Caco-2 (cell line): ENCODE data around the gene RAB29. TPM values are rescaled to one million over a fixed set of nuclear protein-coding genes. Genes with fewer than 3 reads are reported as not detected.
A peak's percentile ranks its signal among the peaks of the same experiment; 100 is the strongest.

Source experiments
- BruUV-seq: library from RNA; stranded (reverse); fragments of 400-500 nt; replicated peaks from 2 replicates; lab custom pipeline; 2021; lab: Mats Ljungman, UMichigan
- CTCF ChIA-PET: fragments of 300-600 bp; sonication (Branson Sonifier 250); formaldehyde crosslinking; loops from one replicate; lab custom pipeline; 2022; ENCODE audit warnings: antibody characterized with exemption; lab: Charles Lee
- POLR2A ChIA-PET: fragments of 300-600 bp; sonication (Branson Sonifier 250); formaldehyde crosslinking; loops from one replicate; lab custom pipeline; 2022; ENCODE audit warnings: antibody characterized with exemption; lab: Charles Lee
- DNase-seq, 2 experiments: peaks; one replicate each; pipeline versions ENCODE4 v3.0.0 to v3.0.0-alpha.2; 2020 to 2022
- H3K27me3 ChIP-seq: replicated peaks from 2 replicates; pipeline ENCODE4 v1.6.0; 2011; ENCODE audit warnings: low read length; ENCODE audit not compliant: control insufficient read depth, insufficient read depth
- H3K36me3 ChIP-seq: 2 replicates; pipeline ENCODE4 v1.5.1; 2011; ENCODE audit warnings: low read length; ENCODE audit not compliant: control insufficient read depth, insufficient read depth
- H3K4me1 ChIP-seq: fragments of 250-450 bp; sonication (Bioruptor Pico); 2 replicates; pipeline ENCODE4 v1.5.1; 2020; ENCODE audit warnings: mild to moderate bottlenecking
- H3K4me3 ChIP-seq: 2 replicates; pipeline ENCODE4 v1.5.1; 2011; ENCODE audit warnings: low read depth, mild to moderate bottlenecking, control low read depth, low read length
- H3K9me3 ChIP-seq: fragments of 250-450 bp; sonication (Bioruptor Pico); 2 replicates; pipeline ENCODE4 v1.5.1; 2020; ENCODE audit warnings: mild to moderate bottlenecking, moderate library complexity
- H3K27ac Mint-ChIP-seq: one replicate; pipeline ENCODE4 v1.8.0; 2022; ENCODE audit warnings: mixed read lengths; ENCODE audit not compliant: unreplicated experiment
- H3K27me3 Mint-ChIP-seq: one replicate; pipeline ENCODE4 v1.8.0; 2022; ENCODE audit warnings: mixed read lengths; ENCODE audit not compliant: insufficient read depth, unreplicated experiment
- H3K36me3 Mint-ChIP-seq: one replicate; pipeline ENCODE4 v1.8.0; 2022; ENCODE audit warnings: mild to moderate bottlenecking, mixed read lengths; ENCODE audit not compliant: insufficient read depth, unreplicated experiment
- H3K4me1 Mint-ChIP-seq: one replicate; pipeline ENCODE4 v1.8.0; 2022; ENCODE audit warnings: low read depth, mixed read lengths; ENCODE audit not compliant: unreplicated experiment
- H3K4me3 Mint-ChIP-seq: one replicate; pipeline ENCODE4 v1.8.0; 2022; ENCODE audit warnings: mild to moderate bottlenecking, moderate library complexity, mixed read lengths; ENCODE audit not compliant: unreplicated experiment
- H3K9me3 Mint-ChIP-seq: one replicate; pipeline ENCODE4 v1.8.0; 2022; ENCODE audit warnings: mixed read lengths; ENCODE audit not compliant: unreplicated experiment
- CTCF ChIP-seq, 2 experiments: fragments of 200-600 bp in 1 of 2; IDR thresholded peaks; 1 replicate in 1 of 2; 2 replicates in 1 of 2; pipeline versions ENCODE4 v1.5.1 to v1.8.0; 2011 to 2022; ENCODE audit warnings: antibody characterized with exemption in 1 of 2, control low read depth in 1 of 2, inconsistent platforms in 1 of 2, low read depth in 1 of 2, low read length in 1 of 2, mild to moderate bottlenecking in 1 of 2, moderate library complexity in 1 of 2; ENCODE audit not compliant: insufficient read depth in 1 of 2, severe bottlenecking in 1 of 2, unreplicated experiment in 1 of 2
- intact Hi-C: fragments of 100-400 bp; cut with micrococcal nuclease; formaldehyde crosslinking; loops from one replicate; pipeline ENCODE4 v1.10.0; 2022; ENCODE audit not compliant: unreplicated experiment
- total RNA-seq: library from RNA; stranded (reverse); gene quantifications from 2 replicates; pipeline ENCODE4 v1.2.3, GENCODE V29; 2022

Gene RAB29
- total RNA-seq, 1 experiment from 2014 or later, result 11.0 TPM

- CTCF ChIA-PET, result no interaction called here
- DNase-seq, result no peak
- intact Hi-C loops, result no loop called here
- Histone ChIP-seq H3K4me1 (0 out of 2 replicates have a peak, but pooled peaks cover 3% of the 10 kb centered on the region), H3K27me3 (no peaks in the 10 kb centered on the region), H3K4me3 (no peak overlapping the region), H3K36me3 (no peaks in the 10 kb centered on the region; the same call in 1 of the 2 replicates), H3K9me3 (no peaks in the 10 kb centered on the region)
- no peak for TF ChIP-seq CTCF (IDR thresholded peaks at IDR 0.05; ENCODE audit: insufficient read depth in 1 of 2, low read depth in 1 of 2, low read length in 1 of 2, severe bottlenecking in 1 of 2, unreplicated experiment in 1 of 2)
- peaks cover 10% of the 10 kb centered on the region for H3K4me1 Mint-ChIP-seq
- H3K36me3 Mint-ChIP-seq, result peaks cover 43% of the 10 kb centered on the region
- H3K4me3 Mint-ChIP-seq, result no peak overlapping the region
- no peaks in the 10 kb centered on the region for H3K27me3 Mint-ChIP-seq
- no TSS peak for BruUV-seq
- no peaks in the 10 kb centered on the region for H3K9me3 Mint-ChIP-seq
- no peak overlapping the region for H3K27ac Mint-ChIP-seq
- POLR2A ChIA-PET, result interaction anchor here (0.6 kb wide), 1 partner anchor 218 kb away, joined by 3 read pairs; no protein-coding TSS in a partner anchor
These were observed 28.4 kb downstream of the RAB29 start for GRCh38 chr1:205746757-205747412.

DNA sequence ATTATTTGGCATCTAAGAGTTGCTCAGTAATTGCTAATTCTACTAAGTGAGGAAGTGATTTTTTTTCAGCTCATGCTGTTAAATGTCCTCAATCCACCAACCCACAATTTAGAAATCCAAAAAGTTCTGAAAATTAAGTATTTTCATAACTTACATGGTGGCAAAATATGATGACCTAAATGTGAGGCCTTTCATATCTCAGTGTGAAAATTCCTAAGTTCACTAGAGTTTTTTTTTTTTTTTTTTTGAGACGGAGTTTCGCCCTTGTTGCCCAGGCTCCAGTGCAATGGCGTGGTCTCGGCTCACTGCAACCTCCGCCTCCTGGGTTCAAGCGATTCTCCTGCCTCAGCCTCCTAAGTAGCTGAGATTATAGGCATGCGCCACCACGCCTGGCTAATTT, 30.9 kb downstream of the RAB29 start:
- intact Hi-C loops, result no loop called here
- no peak overlapping the region for H3K4me3 ChIP-seq
- Mint-ChIP-seq H3K36me3 (peaks cover 47% of the 10 kb centered on the region), H3K27ac (peak overlapping the region; percentile 20), H3K27me3 (no peaks in the 10 kb centered on the region), H3K4me1 (peaks cover 10% of the 10 kb centered on the region), H3K9me3 (no peaks in the 10 kb centered on the region), H3K4me3 (no peak overlapping the region)
- no peak for DNase-seq
- 0 out of 2 replicates have a peak, but pooled peaks cover 3% of the 10 kb centered on the region for H3K4me1 ChIP-seq
- no peaks in the 10 kb centered on the region for H3K27me3 ChIP-seq
- no peaks in the 10 kb centered on the region; the same call in 1 of the 2 replicates for H3K36me3 ChIP-seq
- ChIA-PET CTCF (no interaction called here), POLR2A (no interaction called here)
- no TSS peak for BruUV-seq
- no peaks in the 10 kb centered on the region for H3K9me3 ChIP-seq
- TF ChIP-seq CTCF (IDR thresholded peaks at IDR 0.05; ENCODE audit: insufficient read depth in 1 of 2, low read depth in 1 of 2, low read length in 1 of 2, severe bottlenecking in 1 of 2, unreplicated experiment in 1 of 2), result no peak

GRCh38 chr1:205743977-205744376, 31.3 kb downstream of the RAB29 start:
- no TSS peak for BruUV-seq
- no peak overlapping the region for H3K4me3 Mint-ChIP-seq
- 0 out of 2 replicates have a peak, but pooled peaks cover 3% of the 10 kb centered on the region for H3K4me1 ChIP-seq
- H3K4me1 Mint-ChIP-seq, result peaks cover 10% of the 10 kb centered on the region
- POLR2A ChIA-PET, result no interaction called here
- no peaks in the 10 kb centered on the region for H3K27me3 Mint-ChIP-seq
- peak overlapping the region; percentile 20 for H3K27ac Mint-ChIP-seq
- no peaks in the 10 kb centered on the region for H3K27me3 ChIP-seq
- H3K9me3 Mint-ChIP-seq, result no peaks in the 10 kb centered on the region
- H3K36me3 Mint-ChIP-seq, result peaks cover 50% of the 10 kb centered on the region
- no peaks in the 10 kb centered on the region for H3K9me3 ChIP-seq
- DNase-seq, result no peak
- no peaks in the 10 kb centered on the region; the same call in 1 of the 2 replicates for H3K36me3 ChIP-seq
- no peak overlapping the region for H3K4me3 ChIP-seq
- TF ChIP-seq CTCF (IDR thresholded peaks at IDR 0.05; ENCODE audit: insufficient read depth in 1 of 2, low read depth in 1 of 2, low read length in 1 of 2, severe bottlenecking in 1 of 2, unreplicated experiment in 1 of 2), result no peak
- CTCF ChIA-PET, result no interaction called here
- intact Hi-C loops, result no loop called here
